Endothelial cell of umbilical vein (primary cell): ENCODE measurements around the gene CACNA2D3. TPM values are rescaled to one million over a fixed set of nuclear protein-coding genes. Genes with fewer than 3 reads are reported as not detected.

Experiments
- BruUV-seq: library from RNA; stranded (reverse); fragments of 400-500 nt; replicated peaks from 2 replicates; lab custom pipeline; 2021; lab: Mats Ljungman, UMichigan
- CTCF ChIA-PET: fragments of 300-600, 350-600 bp; sonication (Branson Sonifier 250); formaldehyde crosslinking; loops from one replicate; lab custom pipeline; 2021; ENCODE audit warnings: antibody characterized with exemption, inconsistent platforms; lab: Charles Lee
- POLR2A ChIA-PET: fragments of 300-600, 350-600 bp; sonication (Branson Sonifier 250); formaldehyde crosslinking; loops from one replicate; lab custom pipeline; 2021; ENCODE audit warnings: antibody characterized with exemption, inconsistent platforms; lab: Charles Lee
- DNase-seq: peaks from one replicate; pipeline ENCODE4 v3.0.0-alpha.2; 2011; ENCODE audit warnings: low read depth, low spot score
- FAIRE-seq: peaks from 2 replicates; lab custom pipeline; 2011; peaks lifted over from hg19 to GRCh38; lab: Jason Lieb, UNC
- H2AFZ ChIP-seq: 2 replicates; pipeline ENCODE4 v1.6.0; 2012; ENCODE audit warnings: low read depth, low read length, control low read depth, inconsistent platforms
- H3K27ac ChIP-seq: 2 replicates; pipeline ENCODE4 v1.5.1; 2011; ENCODE audit warnings: low read depth, mild to moderate bottlenecking, control low read depth, low read length, moderate library complexity; ENCODE audit not compliant: insufficient read depth
- H3K27me3 ChIP-seq, 2 experiments: 2 replicates each; pipeline versions ENCODE4 v1.6.0 to v1.6.1; 2011; ENCODE audit warnings: low read length in 2 of 2, mixed read lengths in 1 of 2; ENCODE audit not compliant: control insufficient read depth in 2 of 2, insufficient read depth in 2 of 2
- H3K36me3 ChIP-seq, 2 experiments: 2 replicates in 1 of 2; 3 replicates in 1 of 2; pipeline ENCODE4 v1.5.1; 2011; ENCODE audit warnings: low read length in 2 of 2, mild to moderate bottlenecking in 1 of 2, moderate library complexity in 1 of 2; ENCODE audit not compliant: control insufficient read depth in 2 of 2, insufficient read depth in 2 of 2; ENCODE audit errors: extremely low read depth in 1 of 2
- H3K4me1 ChIP-seq: 3 replicates; pipeline ENCODE4 v1.5.1; 2011; ENCODE audit warnings: mild to moderate bottlenecking, low read length; ENCODE audit not compliant: control insufficient read depth, insufficient read depth; ENCODE audit errors: extremely low read depth
- H3K4me2 ChIP-seq: 2 replicates; pipeline ENCODE4 v1.6.1; 2011; ENCODE audit warnings: low read length, control low read depth, mixed read lengths; ENCODE audit not compliant: insufficient read depth
- H3K4me3 ChIP-seq, 3 experiments: fragments of 200-600 bp in 1 of 3; sonication (generic), shearing (Covaris generic) in 1 of 3; replicated peaks in 1 of 3; 2 replicates each; pipeline ENCODE4 v1.5.1; 2011 to 2016; ENCODE audit warnings: control low read depth in 3 of 3, low read length in 3 of 3, mild to moderate bottlenecking in 2 of 3, inconsistent platforms in 1 of 3, low read depth in 1 of 3, moderate library complexity in 1 of 3; ENCODE audit not compliant: insufficient read depth in 1 of 3
- H3K79me2 ChIP-seq: 2 replicates; pipeline ENCODE4 v1.6.0; 2012; ENCODE audit warnings: low read length, inconsistent platforms; ENCODE audit not compliant: control insufficient read depth, insufficient read depth
- H3K9ac ChIP-seq: replicated peaks from 2 replicates; pipeline ENCODE3; 2011; ENCODE audit warnings: low read length, control low read depth; ENCODE audit not compliant: insufficient read depth; ENCODE audit errors: extremely low read depth
- H3K9me1 ChIP-seq: replicated peaks from 3 replicates; pipeline ENCODE4 v1.6.0; 2011; ENCODE audit warnings: mild to moderate bottlenecking, low read length; ENCODE audit not compliant: control insufficient read depth, insufficient read depth; ENCODE audit errors: extremely low read depth
- H3K9me3 ChIP-seq: replicated peaks from 2 replicates; pipeline ENCODE4 v1.5.1; 2012; ENCODE audit warnings: low read length, inconsistent platforms; ENCODE audit not compliant: control insufficient read depth, insufficient read depth
- H4K20me1 ChIP-seq: replicated peaks from 2 replicates; pipeline ENCODE3; 2011; ENCODE audit warnings: mild to moderate bottlenecking, low read length; ENCODE audit not compliant: control insufficient read depth, insufficient read depth; ENCODE audit errors: extremely low read depth
- EZH2 ChIP-seq: IDR thresholded peaks from 2 replicates; pipeline ENCODE4 v1.6.1; 2012; ENCODE audit warnings: borderline replicate concordance, low read depth, mild to moderate bottlenecking, moderate library complexity, low read length, inconsistent platforms; ENCODE audit not compliant: severe bottlenecking
- FOS ChIP-seq: IDR thresholded peaks from 2 replicates; pipeline ENCODE4 v1.6.1; 2011; ENCODE audit warnings: mild to moderate bottlenecking, low read length, moderate library complexity, borderline replicate concordance; ENCODE audit not compliant: insufficient read depth
- GATA2 ChIP-seq: IDR thresholded peaks from 2 replicates; pipeline ENCODE4 v1.7.0; 2011; ENCODE audit warnings: low read depth, mild to moderate bottlenecking, moderate library complexity, mixed read lengths, low read length; ENCODE audit not compliant: insufficient read length, insufficient read depth
- JUN ChIP-seq: IDR thresholded peaks from 2 replicates; pipeline ENCODE4 v1.6.1; 2011; ENCODE audit warnings: borderline replicate concordance, low read depth; ENCODE audit not compliant: insufficient read length, insufficient read depth
- MYC ChIP-seq: IDR thresholded peaks from one replicate; pipeline ENCODE4 v1.6.1; 2011; ENCODE audit warnings: mild to moderate bottlenecking, low read depth, low read length
- POLR2A ChIP-seq: IDR thresholded peaks from 2 replicates; pipeline ENCODE4 v1.6.1; 2012; ENCODE audit warnings: low read depth, mild to moderate bottlenecking, control low read depth, low read length
- POLR2AphosphoS5 ChIP-seq: IDR thresholded peaks from 2 replicates; pipeline ENCODE4 v1.6.1; 2012; ENCODE audit warnings: low read depth, mild to moderate bottlenecking, control low read depth, low read length, moderate library complexity; ENCODE audit not compliant: insufficient read depth
- dilution Hi-C: fragments of 300-500 bp; cut with MboI; formaldehyde crosslinking; loops from one replicate; pipeline ENCODE4 v1.15.0; 2019; ENCODE audit warnings: low sequenced_read_pairs; ENCODE audit not compliant: extremely low pct_ligation_motif_present
- intact Hi-C: fragments of 100-400 bp; cut with micrococcal nuclease; formaldehyde crosslinking; loops from one replicate; pipeline ENCODE4 v1.10.0; 2022
- polyA plus RNA-seq, 4 experiments: library from polyadenylated mRNA; depleted of rRNA in 3 of 4; stranded (reverse) in 3 of 4; unstranded in 1 of 4; fragments of >200 nt; gene quantifications; 2 replicates each; pipeline versions ENCODE4 v1.2.1 to v1.2.3, GENCODE V29; 2011 to 2012; ENCODE audit warnings: missing spikeins in 1 of 4
- total RNA-seq: library from RNA; stranded (reverse); gene quantifications from 2 replicates; pipeline ENCODE4 v1.2.3, GENCODE V29; 2021
- TF ChIP-seq, protein P1 (sequence below), 2 donors: IDR thresholded peaks; 1 replicate in 1 of 2; 2 replicates in 1 of 2; pipeline ENCODE4 v1.5.1; 2011; ENCODE audit warnings: low read length in 2 of 2, mild to moderate bottlenecking in 2 of 2, moderate library complexity in 2 of 2, control low read depth in 1 of 2, inconsistent platforms in 1 of 2, low read depth in 1 of 2; ENCODE audit not compliant: insufficient read depth in 1 of 2; ENCODE audit errors: extremely low read depth in 1 of 2
- TF ChIP-seq, protein P2 (sequence below): IDR thresholded peaks from 2 replicates; pipeline ENCODE4 v1.6.1; 2011; ENCODE audit not compliant: insufficient read depth, insufficient read length

CACNA2D3 gene
- total and polyA plus RNA-seq, 2 donors (not counting 3 experiments of a cell fraction or from before 2014, with no cell fraction given), result not detected

DNA sequence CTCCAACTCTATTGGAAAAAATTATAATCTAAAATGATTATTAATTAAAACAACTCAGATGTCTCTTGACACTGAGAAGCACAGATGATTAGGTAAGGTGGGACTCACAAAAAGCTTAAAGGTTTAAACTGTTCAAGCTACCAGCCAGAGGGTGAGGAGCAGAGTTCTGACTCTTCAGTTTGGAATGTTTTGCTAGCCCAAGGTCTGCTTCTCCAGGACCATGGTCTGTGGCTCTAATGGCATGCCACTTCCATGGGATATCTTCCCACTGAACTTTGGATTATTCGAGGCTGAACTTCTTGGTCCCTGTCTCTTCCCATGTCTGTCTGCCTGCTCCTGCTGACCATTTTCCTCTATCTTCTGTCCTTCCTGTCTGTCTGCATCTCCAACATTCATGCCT, 49.2 kb downstream of the CACNA2D3 start:
- DNase-seq (no peak), FAIRE-seq (no peak)
- no TSS peak for BruUV-seq
- Histone ChIP-seq H4K20me1 (no peaks in the 10 kb centered on the region), H3K4me2 (no peak overlapping the region), H3K27me3 (no peaks in the 10 kb centered on the region), H3K9me3 (peaks cover 10% of the 10 kb centered on the region), H3K4me3 (no peak overlapping the region), H2AFZ (no peak overlapping the region), H3K4me1 (no peaks in the 10 kb centered on the region), H3K79me2 (no peaks in the 10 kb centered on the region), H3K9ac (no peak overlapping the region), H3K27ac (no peak overlapping the region), H3K36me3 (no peaks in the 10 kb centered on the region), H3K9me1 (no peaks in the 10 kb centered on the region)
- dilution Hi-C loops (no loop called here), intact Hi-C loops (no loop called here)
- no peak for TF ChIP-seq POLR2AphosphoS5
- POLR2A ChIA-PET, result no interaction called here
- CTCF ChIA-PET, result no interaction called here

DNA sequence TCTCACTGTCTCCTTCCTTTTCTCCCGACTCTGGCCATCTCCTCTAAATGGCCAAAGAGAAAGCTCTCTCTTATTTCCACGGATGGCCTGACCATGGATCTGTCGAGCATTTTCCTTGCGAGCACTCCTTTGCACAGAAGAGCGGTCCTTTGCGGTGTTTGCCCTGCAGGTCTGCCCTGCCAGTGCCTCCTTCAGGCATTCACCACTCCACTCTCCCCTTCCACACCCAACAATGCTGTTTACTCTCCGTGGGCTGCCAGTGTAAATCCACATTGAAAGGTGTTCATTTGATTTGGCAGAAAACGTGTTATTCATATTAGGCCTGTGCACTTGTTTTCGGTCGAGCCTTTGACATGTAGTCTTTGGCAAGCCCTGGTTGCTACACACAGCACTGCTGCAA, 49.6 kb downstream of the CACNA2D3 start:
- dilution Hi-C loops (no loop called here), intact Hi-C loops (no loop called here)
- H3K36me3 ChIP-seq, result no peaks in the 10 kb centered on the region
- no peaks in the 10 kb centered on the region for H4K20me1 ChIP-seq
- H3K27me3 ChIP-seq, result no peaks in the 10 kb centered on the region
- no peak overlapping the region for H3K27ac ChIP-seq
- no peaks in the 10 kb centered on the region for H3K79me2 ChIP-seq
- TF ChIP-seq, protein P1, sequence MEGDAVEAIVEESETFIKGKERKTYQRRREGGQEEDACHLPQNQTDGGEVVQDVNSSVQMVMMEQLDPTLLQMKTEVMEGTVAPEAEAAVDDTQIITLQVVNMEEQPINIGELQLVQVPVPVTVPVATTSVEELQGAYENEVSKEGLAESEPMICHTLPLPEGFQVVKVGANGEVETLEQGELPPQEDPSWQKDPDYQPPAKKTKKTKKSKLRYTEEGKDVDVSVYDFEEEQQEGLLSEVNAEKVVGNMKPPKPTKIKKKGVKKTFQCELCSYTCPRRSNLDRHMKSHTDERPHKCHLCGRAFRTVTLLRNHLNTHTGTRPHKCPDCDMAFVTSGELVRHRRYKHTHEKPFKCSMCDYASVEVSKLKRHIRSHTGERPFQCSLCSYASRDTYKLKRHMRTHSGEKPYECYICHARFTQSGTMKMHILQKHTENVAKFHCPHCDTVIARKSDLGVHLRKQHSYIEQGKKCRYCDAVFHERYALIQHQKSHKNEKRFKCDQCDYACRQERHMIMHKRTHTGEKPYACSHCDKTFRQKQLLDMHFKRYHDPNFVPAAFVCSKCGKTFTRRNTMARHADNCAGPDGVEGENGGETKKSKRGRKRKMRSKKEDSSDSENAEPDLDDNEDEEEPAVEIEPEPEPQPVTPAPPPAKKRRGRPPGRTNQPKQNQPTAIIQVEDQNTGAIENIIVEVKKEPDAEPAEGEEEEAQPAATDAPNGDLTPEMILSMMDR (IDR thresholded peaks at IDR 0.05; ENCODE audit: extremely low read depth in 1 of 2, insufficient read depth in 1 of 2, low read depth in 1 of 2, low read length in 2 of 2), result no peak
- no peak for TF ChIP-seq JUN
- no peak for TF ChIP-seq POLR2AphosphoS5
- TF ChIP-seq EZH2, result no peak
- no peak for TF ChIP-seq GATA2
- TF ChIP-seq POLR2A, result no peak
- no peak for TF ChIP-seq FOS
- no peak for TF ChIP-seq MYC
- TF ChIP-seq, protein P2, sequence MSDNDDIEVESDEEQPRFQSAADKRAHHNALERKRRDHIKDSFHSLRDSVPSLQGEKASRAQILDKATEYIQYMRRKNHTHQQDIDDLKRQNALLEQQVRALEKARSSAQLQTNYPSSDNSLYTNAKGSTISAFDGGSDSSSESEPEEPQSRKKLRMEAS, result no peak
- no peak overlapping the region for H2AFZ ChIP-seq
- H3K4me3 ChIP-seq, result no peak overlapping the region
- FAIRE-seq (no peak), DNase-seq (no peak)
- no peak overlapping the region for H3K9ac ChIP-seq
- H3K9me3 ChIP-seq, result peaks cover 10% of the 10 kb centered on the region
- no TSS peak for BruUV-seq
- ChIA-PET POLR2A (no interaction called here), CTCF (no interaction called here)
- no peaks in the 10 kb centered on the region for H3K9me1 ChIP-seq
- no peak overlapping the region for H3K4me2 ChIP-seq
- H3K4me1 ChIP-seq, result no peaks in the 10 kb centered on the region
